Esophagus squamous epithelium (tissue), 4 donors: Measurements from ENCODE around the gene LDLRAD3.

Experiments
- CTCF ChIP-seq, 6 experiments: fragments of 450-650 bp in 4 of 6; fragments of 200-600 bp in 2 of 6; sonication (generic) in 2 of 6; IDR thresholded peaks; one replicate each; pipeline ENCODE4 v1.5.1; 2016 to 2019; ENCODE audit warnings: antibody characterized with exemption in 6 of 6, mild to moderate bottlenecking in 4 of 6, moderate library complexity in 4 of 6
- POLR2A ChIP-seq, 4 donors: fragments of 450-650 bp; IDR thresholded peaks; one replicate each; pipeline ENCODE4 v1.6.1; 2017; ENCODE audit warnings: antibody characterized with exemption in 4 of 4, mild to moderate bottlenecking in 4 of 4, moderate library complexity in 3 of 4

- TF ChIP-seq CTCF (IDR thresholded peaks at IDR 0.05) (no peak), POLR2A (IDR thresholded peaks at IDR 0.05) (no peak)
These were observed 36.0 kb upstream of the LDLRAD3 start for GRCh38 chr11:35907648-35908431.
